ENCODE results near the gene DHX35. TPM values are rescaled to one million over a fixed set of nuclear protein-coding genes. Genes with fewer than 3 reads are reported as not detected.

The DHX35 gene
- total RNA-seq, 1 experiment from 2014 or later, result 29.5 TPM

DNA sequence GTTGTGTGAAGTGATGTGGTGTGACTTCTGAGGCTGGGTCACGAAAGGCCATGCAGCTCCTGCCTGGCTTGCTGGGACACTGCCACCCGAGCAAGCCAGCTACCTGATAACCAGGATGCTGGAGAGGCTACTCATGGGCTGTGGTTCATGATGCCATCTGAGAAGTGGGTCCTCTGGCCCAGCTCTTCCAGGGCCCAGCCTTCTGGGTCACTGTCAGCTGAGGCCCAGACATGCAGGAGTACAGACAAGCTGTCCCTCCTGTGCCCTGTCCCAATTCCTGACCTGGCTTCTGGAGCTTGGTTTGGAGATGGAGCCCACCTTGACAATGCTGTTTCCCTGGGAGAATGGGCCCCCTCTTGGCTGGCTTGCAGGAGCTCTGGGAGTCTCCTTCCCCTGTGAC, 87.0 kb downstream of the DHX35 start:
- CTCF ChIA-PET, result interaction anchor here (0.5 to 3.0 kb wide), 19 partner anchors 8 to 323 kb away, joined by 3 to 74 read pairs (median 7); partner anchors contain the start of genes DHX35 and FAM83D
- no peaks in the 10 kb centered on the region for H3K9me3 Mint-ChIP-seq (ENCODE audit: unreplicated experiment)
- peak overlapping the region; percentile 88; the same call in 1 of the 2 replicates for H3K4me3 ChIP-seq (ENCODE audit: low read depth, low read length)
- TF ChIP-seq, protein P1, sequence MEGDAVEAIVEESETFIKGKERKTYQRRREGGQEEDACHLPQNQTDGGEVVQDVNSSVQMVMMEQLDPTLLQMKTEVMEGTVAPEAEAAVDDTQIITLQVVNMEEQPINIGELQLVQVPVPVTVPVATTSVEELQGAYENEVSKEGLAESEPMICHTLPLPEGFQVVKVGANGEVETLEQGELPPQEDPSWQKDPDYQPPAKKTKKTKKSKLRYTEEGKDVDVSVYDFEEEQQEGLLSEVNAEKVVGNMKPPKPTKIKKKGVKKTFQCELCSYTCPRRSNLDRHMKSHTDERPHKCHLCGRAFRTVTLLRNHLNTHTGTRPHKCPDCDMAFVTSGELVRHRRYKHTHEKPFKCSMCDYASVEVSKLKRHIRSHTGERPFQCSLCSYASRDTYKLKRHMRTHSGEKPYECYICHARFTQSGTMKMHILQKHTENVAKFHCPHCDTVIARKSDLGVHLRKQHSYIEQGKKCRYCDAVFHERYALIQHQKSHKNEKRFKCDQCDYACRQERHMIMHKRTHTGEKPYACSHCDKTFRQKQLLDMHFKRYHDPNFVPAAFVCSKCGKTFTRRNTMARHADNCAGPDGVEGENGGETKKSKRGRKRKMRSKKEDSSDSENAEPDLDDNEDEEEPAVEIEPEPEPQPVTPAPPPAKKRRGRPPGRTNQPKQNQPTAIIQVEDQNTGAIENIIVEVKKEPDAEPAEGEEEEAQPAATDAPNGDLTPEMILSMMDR (IDR thresholded peaks at IDR 0.05; ENCODE audit: insufficient read depth in 1 of 2, low read depth in 1 of 2, low read length in 1 of 2, severe bottlenecking in 1 of 2, unreplicated experiment in 1 of 2), result no peak
- POLR2A ChIA-PET, result interaction anchor here (0.5 to 1.0 kb wide), 2 partner anchors 87 to 120 kb away, joined by 3 read pairs; partner anchors contain the start of gene DHX35
- no TSS peak for BruUV-seq (replicated peaks)
- H3K27me3 ChIP-seq (replicated peaks; ENCODE audit: control insufficient read depth, insufficient read depth, low read length), result no peaks in the 10 kb centered on the region
- H3K36me3 Mint-ChIP-seq (ENCODE audit: insufficient read depth, unreplicated experiment), result peaks cover 6% of the 10 kb centered on the region
- no peaks in the 10 kb centered on the region for H3K4me1 Mint-ChIP-seq (ENCODE audit: low read depth, unreplicated experiment)
- H3K4me3 Mint-ChIP-seq (ENCODE audit: unreplicated experiment), result peak overlapping the region; percentile 82
- peak overlapping the region; percentile 65 for H3K27ac Mint-ChIP-seq (ENCODE audit: unreplicated experiment)
- peak in 1 of 2 experiments; percentile 27 for DNase-seq
- H3K4me1 ChIP-seq, result peaks cover 4% of the 10 kb centered on the region; the same call in 1 of the 2 replicates
- peaks cover 10% of the 10 kb centered on the region for H3K27me3 Mint-ChIP-seq (ENCODE audit: insufficient read depth, unreplicated experiment)
- no peaks in the 10 kb centered on the region for H3K9me3 ChIP-seq
- intact Hi-C loops (cut with micrococcal nuclease; ENCODE audit: unreplicated experiment), result loop anchor here (5.0 kb wide), 1 partner anchor 147 kb away; no protein-coding TSS in a partner anchor
- no peaks in the 10 kb centered on the region for H3K36me3 ChIP-seq (ENCODE audit: control insufficient read depth, insufficient read depth, low read length)

DNA sequence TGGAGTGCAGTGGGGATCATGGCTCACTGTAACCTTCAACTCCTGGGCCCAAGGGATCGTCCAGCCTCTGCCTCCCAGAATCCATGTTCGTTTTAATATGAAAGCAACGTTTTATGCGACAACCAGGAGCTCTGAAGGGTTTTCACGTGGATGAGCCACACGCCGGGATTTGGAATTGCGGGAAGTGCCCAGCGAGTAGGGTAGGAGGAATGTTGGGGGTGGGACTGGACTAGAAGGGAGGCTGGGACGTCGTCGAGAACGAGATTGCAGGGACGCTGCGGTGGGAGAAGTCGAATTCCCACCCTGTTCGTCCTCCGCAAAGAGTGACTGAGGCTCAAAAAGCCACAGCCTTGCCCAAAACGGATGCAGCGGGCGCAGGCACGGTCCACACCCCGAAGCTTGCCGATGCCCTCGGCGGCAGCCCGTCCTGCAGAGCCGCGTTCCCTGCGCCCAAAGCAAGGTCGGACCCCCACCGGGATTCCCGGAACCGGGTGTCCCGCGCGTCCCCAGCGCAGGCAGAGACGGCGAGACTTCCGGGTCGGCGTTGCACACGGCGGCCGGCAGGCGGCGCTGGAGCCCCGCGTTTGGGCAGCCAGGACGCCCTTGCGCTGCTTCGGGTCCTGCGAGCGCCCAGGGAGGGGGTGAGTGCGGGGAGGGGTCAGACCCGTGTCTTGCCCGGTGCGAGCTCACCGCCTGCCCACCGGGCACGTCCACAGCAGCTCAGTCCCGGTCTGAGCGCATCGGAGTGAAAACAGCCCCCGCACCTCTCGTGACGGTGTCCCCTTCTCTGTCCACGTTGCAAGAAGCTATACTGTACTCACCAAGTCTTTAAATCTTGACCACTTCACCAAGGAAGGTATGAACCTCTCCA, 87.8 kb downstream of the DHX35 start:
- Mint-ChIP-seq H3K4me1 (ENCODE audit: low read depth, unreplicated experiment) (no peaks in the 10 kb centered on the region), H3K36me3 (ENCODE audit: insufficient read depth, unreplicated experiment) (peaks cover 6% of the 10 kb centered on the region), H3K9me3 (ENCODE audit: unreplicated experiment) (no peaks in the 10 kb centered on the region), H3K27ac (ENCODE audit: unreplicated experiment) (peak overlapping the region; percentile 65), H3K27me3 (ENCODE audit: insufficient read depth, unreplicated experiment) (peaks cover 13% of the 10 kb centered on the region), H3K4me3 (ENCODE audit: unreplicated experiment) (peak overlapping the region; percentile 82)
- H3K4me1 ChIP-seq, result peaks cover 4% of the 10 kb centered on the region; the same call in 1 of the 2 replicates
- no TSS peak for BruUV-seq (replicated peaks)
- no peaks in the 10 kb centered on the region for H3K27me3 ChIP-seq (replicated peaks; ENCODE audit: control insufficient read depth, insufficient read depth, low read length)
- peak overlapping the region; percentile 88 for H3K4me3 ChIP-seq (ENCODE audit: low read depth, low read length)
- ChIA-PET POLR2A (interaction anchor here (0.5 to 1.0 kb wide), 4 partner anchors 36 to 123 kb away, joined by 3 read pairs; partner anchors contain the start of gene DHX35), CTCF (interaction anchor here (0.5 to 3.0 kb wide), 26 partner anchors 9 to 391 kb away, joined by 3 to 74 read pairs (median 5); partner anchors contain the start of genes DHX35 and FAM83D)
- H3K9me3 ChIP-seq, result no peaks in the 10 kb centered on the region
- peak; percentile 90 to 97 for DNase-seq
- intact Hi-C loops (cut with micrococcal nuclease; ENCODE audit: unreplicated experiment), result loop anchor here (1.0 to 5.0 kb wide), 2 partner anchors 31 to 148 kb away; no protein-coding TSS in a partner anchor
- no peaks in the 10 kb centered on the region for H3K36me3 ChIP-seq (ENCODE audit: control insufficient read depth, insufficient read depth, low read length)
- TF ChIP-seq, protein P1 (IDR thresholded peaks at IDR 0.05; ENCODE audit: insufficient read depth in 1 of 2, low read depth in 1 of 2, low read length in 1 of 2, severe bottlenecking in 1 of 2, unreplicated experiment in 1 of 2), result peak; percentile 100

DNA sequence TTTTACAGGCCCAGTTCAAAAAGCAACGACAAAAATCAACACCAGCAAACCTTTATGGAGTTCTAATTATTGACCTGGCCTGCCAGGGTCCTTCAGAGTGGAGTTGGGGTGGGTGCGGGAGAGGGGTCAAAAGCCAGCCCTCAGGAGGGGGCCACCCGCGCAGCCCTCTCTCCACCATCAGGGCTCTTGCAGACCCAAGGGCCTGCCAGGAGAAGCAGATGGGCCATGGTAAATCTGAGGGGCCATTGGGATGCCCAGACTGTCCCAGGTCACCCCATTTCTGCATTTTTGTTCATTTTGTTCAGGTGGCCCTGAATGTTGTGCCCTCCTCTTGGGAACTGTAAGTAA, 88.4 kb downstream of the DHX35 start:
- Mint-ChIP-seq H3K9me3 (ENCODE audit: unreplicated experiment) (no peaks in the 10 kb centered on the region), H3K27me3 (ENCODE audit: insufficient read depth, unreplicated experiment) (peaks cover 13% of the 10 kb centered on the region), H3K36me3 (ENCODE audit: insufficient read depth, unreplicated experiment) (peaks cover 6% of the 10 kb centered on the region), H3K4me3 (ENCODE audit: unreplicated experiment) (peak overlapping the region; percentile 82), H3K4me1 (ENCODE audit: low read depth, unreplicated experiment) (no peaks in the 10 kb centered on the region), H3K27ac (ENCODE audit: unreplicated experiment) (no peak overlapping the region)
- ChIA-PET CTCF (interaction anchor here (0.5 to 3.0 kb wide), 14 partner anchors 8 to 391 kb away, joined by 3 to 74 read pairs (median 6); partner anchors contain the start of gene DHX35), POLR2A (interaction anchor here (0.5 kb wide), 1 partner anchor 124 kb away, joined by 3 read pairs; no protein-coding TSS in a partner anchor)
- H3K4me1 ChIP-seq, result peaks cover 4% of the 10 kb centered on the region; the same call in 1 of the 2 replicates
- TF ChIP-seq, protein P1 (IDR thresholded peaks at IDR 0.05; ENCODE audit: insufficient read depth in 1 of 2, low read depth in 1 of 2, low read length in 1 of 2, severe bottlenecking in 1 of 2, unreplicated experiment in 1 of 2), result no peak
- intact Hi-C loops (cut with micrococcal nuclease; ENCODE audit: unreplicated experiment), result loop anchor here (1.0 kb wide), 1 partner anchor 31 kb away; no protein-coding TSS in a partner anchor
- H3K9me3 ChIP-seq, result no peaks in the 10 kb centered on the region
- no peaks in the 10 kb centered on the region for H3K36me3 ChIP-seq (ENCODE audit: control insufficient read depth, insufficient read depth, low read length)
- no peak for DNase-seq
- BruUV-seq (replicated peaks), result no TSS peak
- H3K27me3 ChIP-seq (replicated peaks; ENCODE audit: control insufficient read depth, insufficient read depth, low read length), result no peaks in the 10 kb centered on the region
- peak overlapping the region; percentile 88 for H3K4me3 ChIP-seq (ENCODE audit: low read depth, low read length)

Data from Caco-2 (cell line).